Astrocyte of the hippocampus (primary cell): ENCODE measurements around the gene SIGLEC15.

ENCODE experiments used
- DNase-seq: peaks from one replicate; pipeline ENCODE4 v3.0.0; 2011; ENCODE audit warnings: low read depth, low spot score

The SIGLEC15 gene

DNA sequence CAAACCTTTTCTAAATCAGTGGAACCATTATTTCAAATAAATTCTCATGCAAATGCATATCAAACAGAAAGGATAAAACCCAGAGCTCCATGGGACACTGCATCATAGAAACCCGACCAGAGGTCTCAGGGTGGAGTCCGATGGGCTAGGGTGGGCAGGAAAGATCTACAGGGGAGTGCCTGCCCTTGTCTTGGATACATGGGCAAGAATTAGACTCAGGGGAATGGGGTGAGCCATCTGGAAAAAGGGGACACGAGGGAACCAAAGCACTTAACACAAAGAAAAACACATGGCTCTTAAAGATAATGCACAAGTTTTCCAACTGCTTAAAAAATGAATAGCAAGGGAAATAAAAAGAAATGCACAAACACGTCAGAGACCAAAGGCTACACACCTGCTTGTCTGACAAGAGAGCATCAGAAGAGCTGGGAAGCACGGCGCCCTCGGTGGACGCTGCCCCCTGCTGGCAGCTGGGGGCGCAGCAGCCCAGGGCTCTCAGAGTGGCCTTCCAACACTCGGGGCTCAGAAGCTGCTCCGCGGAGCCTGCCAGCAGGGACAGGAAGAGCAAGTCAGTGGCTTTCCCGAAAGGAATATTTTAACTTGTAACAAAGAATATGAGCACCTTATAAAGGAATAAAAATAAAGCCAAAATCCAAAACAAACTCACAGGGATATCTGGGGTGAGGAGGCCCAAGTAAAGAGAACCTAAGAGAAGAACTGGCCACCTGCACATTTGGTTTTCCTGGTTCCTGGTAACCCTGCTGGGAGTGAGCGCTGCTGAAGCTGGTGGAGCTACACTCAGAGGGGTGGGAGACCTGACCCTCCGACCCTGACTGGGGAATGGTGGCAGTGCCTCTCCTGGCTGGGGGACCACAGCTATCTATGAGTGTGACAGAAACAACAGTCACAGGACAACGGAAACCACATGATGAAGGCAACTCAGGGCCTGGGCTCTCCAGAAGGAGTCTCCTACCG is 54.5 kb downstream of the SIGLEC15 start:
- DNase-seq: peak; percentile 85

- DNase-seq: no peak
Measured at GRCh38 chr18:45880876-45881558, 55.5 kb downstream of the SIGLEC15 start.

DNA sequence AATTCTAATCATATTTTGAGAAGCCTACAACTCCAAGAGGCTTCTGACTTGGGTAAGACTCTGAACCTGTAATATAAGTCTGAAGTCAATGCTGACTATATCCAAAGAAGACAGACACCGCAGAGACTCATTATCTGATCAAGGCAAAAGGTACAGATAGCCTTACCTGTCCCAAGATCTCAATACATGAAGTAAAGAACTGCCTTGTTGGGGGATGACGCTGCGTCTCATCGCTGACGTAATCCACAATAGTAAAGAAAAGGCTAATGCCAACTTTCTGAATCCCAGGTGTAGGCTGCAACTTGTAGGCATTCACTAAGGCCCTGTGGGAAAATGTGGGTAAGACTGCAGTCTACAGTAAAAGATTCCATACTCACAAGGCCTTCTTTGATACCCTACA is 62.1 kb downstream of the SIGLEC15 start:
- no peak for DNase-seq

GRCh38 chr18:45889419-45890064 is 64.1 kb downstream of the SIGLEC15 start:
- DNase-seq: no peak

- no peak for DNase-seq
Measured at GRCh38 chr18:45890606-45891005, 65.1 kb downstream of the SIGLEC15 start.

DNA sequence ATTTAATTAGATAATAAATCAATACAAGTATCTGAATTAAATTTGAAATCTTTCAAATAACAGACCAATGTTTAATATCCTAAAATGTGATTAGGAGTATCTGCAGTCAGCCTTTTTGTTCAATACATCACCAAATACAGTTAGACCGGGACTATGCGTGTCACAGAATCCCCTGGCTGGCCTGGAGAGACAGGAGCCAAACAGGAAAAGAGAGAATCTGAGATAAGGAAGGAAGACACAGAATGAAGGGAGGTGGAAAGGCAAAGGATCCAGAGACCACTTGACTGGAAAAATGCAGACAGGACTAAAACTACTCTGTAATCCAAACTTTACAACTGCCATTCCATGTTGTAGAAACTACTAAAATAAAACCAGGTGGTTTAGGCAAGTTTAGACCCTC is 66.3 kb downstream of the SIGLEC15 start:
- DNase-seq: no peak
